Mucosa of gallbladder (tissue), 1 donor: ENCODE results near the gene SURF1. TPM values are rescaled to one million over a fixed set of nuclear protein-coding genes. Genes with fewer than 3 reads are reported as not detected.
"Not testable (repeated sequence)": the region's sequence is repeated elsewhere in the genome, so short reads cannot be mapped to it uniquely, and the experiment has no call there.

Experiments
- DNase-seq: peaks from one replicate; pipeline ENCODE4 v3.0.0-alpha.2; 2020; ENCODE audit warnings: low spot score
- total RNA-seq: library from RNA; stranded (reverse); gene quantifications from one replicate; pipeline ENCODE4 v1.2.1, GENCODE V29; 2021
- donor health status: DM: no; HTN: no; CAD: no.

SURF1 gene
- total RNA-seq, 1 donor from 2014 or later: 53.5 TPM

- DNase-seq: no peak
Measured at GRCh38 chr9:133323211-133323610, 33.1 kb downstream of the SURF1 start.

- no peak for DNase-seq
Measured at GRCh38 chr9:133322701-133323100, 33.6 kb downstream of the SURF1 start.

GRCh38 chr9:133321411-133321935 lies 34.8 kb downstream of the SURF1 start:
- no peak for DNase-seq

GRCh38 chr9:133320421-133320881 lies 35.8 kb downstream of the SURF1 start:
- no peak for DNase-seq

GRCh38 chr9:133317551-133317950 lies 38.7 kb downstream of the SURF1 start:
- not testable (repeated sequence) for DNase-seq

GRCh38 chr9:133315997-133316396 lies 40.3 kb downstream of the SURF1 start:
- DNase-seq: no peak

GRCh38 chr9:133309608-133310007 lies 46.7 kb downstream of the SURF1 start:
- DNase-seq: no peak

GRCh38 chr9:133307301-133307700 lies 49.0 kb downstream of the SURF1 start:
- DNase-seq: no peak

- DNase-seq: no peak
Measured at GRCh38 chr9:133306242-133307204, 49.8 kb downstream of the SURF1 start.

GRCh38 chr9:133305731-133306130 lies 50.6 kb downstream of the SURF1 start:
- no peak for DNase-seq

- DNase-seq: no peak
Measured at GRCh38 chr9:133304477-133305377, 51.6 kb downstream of the SURF1 start.

- no peak for DNase-seq
Measured at GRCh38 chr9:133304158-133304470, 52.2 kb downstream of the SURF1 start.

- DNase-seq: no peak
Measured at GRCh38 chr9:133303266-133304157, 52.8 kb downstream of the SURF1 start.

Other genes with a start within 250 kb of the SURF1 start
- 50.7 TPM for gene RALGDS, start 235.2 kb downstream of the SURF1 start, total RNA-seq
- 26.5 TPM for gene GBGT1, start 192.6 kb downstream of the SURF1 start, total RNA-seq
- not detected for gene OBP2B, start 147.2 kb downstream of the SURF1 start, total RNA-seq
- gene ABO, start 81.3 kb downstream of the SURF1 start, total RNA-seq: 16.3 TPM
- 25.2 TPM for gene SURF6, start 20.3 kb downstream of the SURF1 start, total RNA-seq
- 28.7 TPM for gene MED22, start 8.4 kb downstream of the SURF1 start, total RNA-seq
- gene RPL7A, start 8.3 kb downstream of the SURF1 start, total RNA-seq: 1,477 TPM
- gene SURF2, start 63 bp upstream of the SURF1 start, total RNA-seq: 19.5 TPM
- 212 TPM for gene SURF4, start 19.6 kb upstream of the SURF1 start, total RNA-seq
- gene STKLD1, start 19.9 kb upstream of the SURF1 start, total RNA-seq: 1.1 TPM
- 27.5 TPM for gene REXO4, start 61.5 kb upstream of the SURF1 start, total RNA-seq
- gene ADAMTS13, start 65.9 kb upstream of the SURF1 start, total RNA-seq: 7.1 TPM
- gene CACFD1, start 103.5 kb upstream of the SURF1 start, total RNA-seq: 79.3 TPM
- 18.4 TPM for gene SLC2A6, start 122.6 kb upstream of the SURF1 start, total RNA-seq
- not detected for gene MYMK, start 168.5 kb upstream of the SURF1 start, total RNA-seq
- gene ADAMTSL2, start 178.2 kb upstream of the SURF1 start, total RNA-seq: 14.0 TPM